ENCODE results near the gene NIT2.
"Not testable (repeated sequence)": the region's sequence is repeated elsewhere in the genome, so short reads cannot be mapped to it uniquely, and the experiment has no call there.

The NIT2 gene

GRCh38 chr3:100334488-100335351 lies at the start of gene NIT2:
Gene NIT2, plus strand, starts transcription at chr3:100334757. Its CDS starts 35 bp downstream, at chr3:100334792.
- in situ Hi-C loops (cut with MboI; ENCODE audit: low sequenced_read_pairs), result no loop called here

GRCh38 chr3:100288288-100288894 lies 46.2 kb upstream of the NIT2 start:
- in situ Hi-C loops (cut with MboI; ENCODE audit: low sequenced_read_pairs), result no loop called here

- in situ Hi-C loops (cut with MboI; ENCODE audit: low sequenced_read_pairs), result no loop called here
These were observed 45.2 kb upstream of the NIT2 start for GRCh38 chr3:100289339-100289738.

- in situ Hi-C loops (cut with MboI; ENCODE audit: low sequenced_read_pairs), result no loop called here
These were observed 39.5 kb upstream of the NIT2 start for GRCh38 chr3:100295089-100295488.

GRCh38 chr3:100297784-100298183 lies 36.8 kb upstream of the NIT2 start:
- in situ Hi-C loops (cut with MboI; ENCODE audit: low sequenced_read_pairs), result no loop called here

GRCh38 chr3:100299016-100299415 lies 35.5 kb upstream of the NIT2 start:
- in situ Hi-C loops (cut with MboI; ENCODE audit: low sequenced_read_pairs), result no loop called here

- in situ Hi-C loops (cut with MboI; ENCODE audit: low sequenced_read_pairs), result loop anchor here (25.0 kb wide), 1 partner anchor 281 kb away; no protein-coding TSS in a partner anchor
These were observed 27.9 kb upstream of the NIT2 start for GRCh38 chr3:100306695-100307094.

GRCh38 chr3:100310355-100310965 lies 24.1 kb upstream of the NIT2 start:
- in situ Hi-C loops (cut with MboI; ENCODE audit: low sequenced_read_pairs), result loop anchor here (25.0 kb wide), 1 partner anchor 277 kb away; no protein-coding TSS in a partner anchor

- in situ Hi-C loops (cut with MboI; ENCODE audit: low sequenced_read_pairs), result loop anchor here (25.0 kb wide), 1 partner anchor 276 kb away; no protein-coding TSS in a partner anchor
These were observed 23.5 kb upstream of the NIT2 start for GRCh38 chr3:100311011-100311410.

- in situ Hi-C loops (cut with MboI; ENCODE audit: low sequenced_read_pairs), result loop anchor here (25.0 kb wide), 1 partner anchor 271 kb away; no protein-coding TSS in a partner anchor
These were observed 17.9 kb upstream of the NIT2 start for GRCh38 chr3:100316641-100317069.

GRCh38 chr3:100317912-100318311 lies 16.6 kb upstream of the NIT2 start:
- in situ Hi-C loops (cut with MboI; ENCODE audit: low sequenced_read_pairs), result loop anchor here (25.0 kb wide), 1 partner anchor 269 kb away; no protein-coding TSS in a partner anchor

- in situ Hi-C loops (cut with MboI; ENCODE audit: low sequenced_read_pairs), result loop anchor here (25.0 kb wide), 1 partner anchor 267 kb away; no protein-coding TSS in a partner anchor
These were observed 14.6 kb upstream of the NIT2 start for GRCh38 chr3:100319951-100320350.

GRCh38 chr3:100324044-100324443 lies 10.5 kb upstream of the NIT2 start:
- in situ Hi-C loops (cut with MboI; ENCODE audit: low sequenced_read_pairs), result loop anchor here (25.0 kb wide), 1 partner anchor 263 kb away; no protein-coding TSS in a partner anchor

GRCh38 chr3:100325827-100326226 lies 8.7 kb upstream of the NIT2 start:
- in situ Hi-C loops (cut with MboI; ENCODE audit: low sequenced_read_pairs), result no loop called here

GRCh38 chr3:100327377-100327776 lies 7.2 kb upstream of the NIT2 start:
- in situ Hi-C loops (cut with MboI; ENCODE audit: low sequenced_read_pairs), result not testable (repeated sequence)

GRCh38 chr3:100329800-100330489 lies 4.6 kb upstream of the NIT2 start:
- in situ Hi-C loops (cut with MboI; ENCODE audit: low sequenced_read_pairs), result no loop called here

- in situ Hi-C loops (cut with MboI; ENCODE audit: low sequenced_read_pairs), result no loop called here
These were observed 3.9 kb upstream of the NIT2 start for GRCh38 chr3:100330651-100331050.

- in situ Hi-C loops (cut with MboI; ENCODE audit: low sequenced_read_pairs), result no loop called here
These were observed 2.9 kb upstream of the NIT2 start for GRCh38 chr3:100331660-100332059.

GRCh38 chr3:100333051-100333450 lies 1.5 kb upstream of the NIT2 start:
- in situ Hi-C loops (cut with MboI; ENCODE audit: low sequenced_read_pairs), result no loop called here

- in situ Hi-C loops (cut with MboI; ENCODE audit: low sequenced_read_pairs), result no loop called here
These were observed 528 bp upstream of the NIT2 start for GRCh38 chr3:100333970-100334487.

Measured in HL-60/S4 treated with retinoic acid at 250 ng/mL for 4 days and 3 days (cell line).